Measurements from ENCODE around the gene EIF4G3.

- TF ChIP-seq CTCF (IDR thresholded peaks at IDR 0.05) (no peak), EP300 (IDR thresholded peaks at IDR 0.05; ENCODE audit: borderline replicate concordance in 1 of 2, low read depth in 1 of 2, low read length in 1 of 2) (no peak), NRF1 (IDR thresholded peaks at IDR 0.05; ENCODE audit: low read depth, low read length) (no peak), USF2 (IDR thresholded peaks at IDR 0.05; ENCODE audit: borderline replicate concordance, low read depth, low read length) (no peak)
Measured at GRCh38 chr1:21090463-21090862, 86.2 kb downstream of the EIF4G3 start.
